GM23338 (cell line): Measurements from ENCODE around the gene HEATR9. TPM values are rescaled to one million over a fixed set of nuclear protein-coding genes. Genes with fewer than 3 reads are reported as not detected.

Experiments used
- ATAC-seq: fragments of 200-7000 bp; cut with Tn5 transposase; 3 replicates; pipeline ENCODE4 v1.9.1; 2020
- DNase-seq: peaks from one replicate; pipeline ENCODE4 v3.0.0-alpha.2; 2015; ENCODE audit warnings: low spot score
- H2AFZ ChIP-seq: fragments of 200-600 bp; sonication (generic); 2 replicates; pipeline ENCODE4 v1.8.0; 2016; ENCODE audit warnings: antibody characterized with exemption, mild to moderate bottlenecking, moderate library complexity
- H3F3A ChIP-seq: fragments of 200-600 bp; sonication (generic); replicated peaks from 2 replicates; pipeline ENCODE4 v1.8.0; 2017; ENCODE audit warnings: antibody characterized with exemption, mixed run types, low read depth
- H3K27ac ChIP-seq: fragments of 200-600 bp; sonication (generic); 2 replicates; pipeline ENCODE4 v1.6.1; 2016; ENCODE audit warnings: low read depth
- H3K27me3 ChIP-seq: fragments of 200-600 bp; sonication (generic); 2 replicates; pipeline ENCODE4 v1.8.0; 2016; ENCODE audit warnings: mild to moderate bottlenecking, mixed run types, moderate library complexity; ENCODE audit not compliant: insufficient read depth
- H3K36me3 ChIP-seq: fragments of 200-600 bp; sonication (generic); 2 replicates; pipeline ENCODE4 v1.8.0; 2016; ENCODE audit warnings: mild to moderate bottlenecking; ENCODE audit not compliant: insufficient read depth
- H3K4me1 ChIP-seq: fragments of 200-600 bp; sonication (generic); 2 replicates; pipeline ENCODE4 v1.8.0; 2016; ENCODE audit warnings: mild to moderate bottlenecking, moderate library complexity; ENCODE audit not compliant: insufficient read depth
- H3K4me2 ChIP-seq: fragments of 200-600 bp; sonication (generic); 2 replicates; pipeline ENCODE4 v1.7.1; 2017; ENCODE audit warnings: mixed run types
- H3K4me3 ChIP-seq: fragments of 200-600 bp; sonication (generic); 2 replicates; pipeline ENCODE4 v1.6.1; 2016; ENCODE audit warnings: mixed run types
- H3K79me2 ChIP-seq: fragments of 200-600 bp; sonication (generic); replicated peaks from 2 replicates; pipeline ENCODE4 v1.8.0; 2017; ENCODE audit warnings: mild to moderate bottlenecking; ENCODE audit not compliant: insufficient read depth
- H3K9me2 ChIP-seq: fragments of 200-600 bp; sonication (generic); 2 replicates; pipeline ENCODE4 v1.8.0; 2017; ENCODE audit not compliant: insufficient read depth
- H4K20me1 ChIP-seq: fragments of 200-600 bp; sonication (generic); replicated peaks from 2 replicates; pipeline ENCODE4 v1.8.0; 2017; ENCODE audit warnings: mild to moderate bottlenecking; ENCODE audit not compliant: insufficient read depth
- H3K27ac Mint-ChIP-seq: 2 replicates; pipeline ENCODE4 v1.8.0; 2020; ENCODE audit warnings: inconsistent platforms, mild to moderate bottlenecking, moderate library complexity, mixed read lengths
- H3K27me3 Mint-ChIP-seq: 3 replicates; pipeline ENCODE4 v1.8.0; 2022; ENCODE audit warnings: low read depth, mild to moderate bottlenecking, moderate library complexity, mixed read lengths, inconsistent platforms; ENCODE audit not compliant: insufficient read depth, poor library complexity
- H3K36me3 Mint-ChIP-seq: 3 replicates; pipeline ENCODE4 v1.8.0; 2021; ENCODE audit warnings: low read depth, mild to moderate bottlenecking, inconsistent platforms, moderate library complexity, mixed read lengths
- H3K4me1 Mint-ChIP-seq: 3 replicates; pipeline ENCODE4 v1.8.0; 2020; ENCODE audit warnings: mild to moderate bottlenecking, inconsistent platforms, mixed read lengths
- H3K4me3 Mint-ChIP-seq: 3 replicates; pipeline ENCODE4 v1.8.0; 2021; ENCODE audit warnings: moderate library complexity, mild to moderate bottlenecking, inconsistent platforms, mixed read lengths
- H3K9me3 Mint-ChIP-seq: 3 replicates; pipeline ENCODE4 v1.8.0; 2020; ENCODE audit warnings: moderate library complexity, mild to moderate bottlenecking, inconsistent platforms, mixed read lengths
- ETS1 ChIP-seq: IDR thresholded peaks from 2 replicates; pipeline ENCODE4 v1.6.1; 2016; ENCODE audit warnings: antibody characterized with exemption
- EZH2 ChIP-seq: fragments of 200-600 bp; sonication (generic); IDR thresholded peaks from one replicate; pipeline ENCODE4 v1.8.0; 2017; ENCODE audit warnings: antibody characterized with exemption, mild to moderate bottlenecking, low read depth; ENCODE audit not compliant: unreplicated experiment
- EZH2phosphoT487 ChIP-seq: fragments of 200-600 bp; sonication (generic); IDR thresholded peaks from one replicate; pipeline ENCODE4 v1.8.1; 2018; ENCODE audit warnings: antibody characterized with exemption; ENCODE audit not compliant: unreplicated experiment
- JUNB ChIP-seq: IDR thresholded peaks from one replicate; pipeline ENCODE4 v1.6.1; 2016; ENCODE audit warnings: antibody characterized with exemption; ENCODE audit not compliant: unreplicated experiment
- POLR2AphosphoS5 ChIP-seq: IDR thresholded peaks from 2 replicates; pipeline ENCODE4 v1.6.1; 2016; ENCODE audit warnings: antibody characterized with exemption, low read depth
- REST ChIP-seq: IDR thresholded peaks from one replicate; pipeline ENCODE4 v1.6.1; 2018; ENCODE audit warnings: antibody characterized with exemption; ENCODE audit not compliant: unreplicated experiment
- ZNF462 ChIP-seq: fragments of 250-450 bp; sonication (Bioruptor Pico); IDR thresholded peaks from 2 replicates; pipeline ENCODE4 v1.5.0; 2020; ENCODE audit warnings: mild to moderate bottlenecking, moderate library complexity
- polyA plus RNA-seq: library from polyadenylated mRNA; unstranded; fragments of >200 nt; fragmentation: Nextera tagmentation; extraction: Ambion mirVana; gene quantifications from 2 replicates; pipeline ENCODE4 v1.2.1, GENCODE V29; 2016
- total RNA-seq: library from RNA; depleted of rRNA; stranded (reverse); fragments of >200 nt; shearing (Covaris generic); gene quantifications from 2 replicates; pipeline ENCODE4 v1.2.3, GENCODE V29; 2014

Gene HEATR9
- total and polyA plus RNA-seq, 2 experiments from 2014 or later: not detected

GRCh38 chr17:35816723-35817122 lies 52.0 kb downstream of the HEATR9 start (continued):
- TF ChIP-seq REST: no peak

- Histone ChIP-seq H3K4me3 (no peak overlapping the region), H2AFZ (no peak overlapping the region), H3K9me2 (no peaks in the 10 kb centered on the region), H3K4me2 (no peak overlapping the region), H3K36me3 (peaks cover 8% of the 10 kb centered on the region; the same call in 1 of the 2 replicates), H3K79me2 (peaks cover 81% of the 10 kb centered on the region), H3F3A (no peaks in the 10 kb centered on the region), H3K27me3 (no peaks in the 10 kb centered on the region), H3K27ac (no peak overlapping the region), H3K4me1 (peaks cover 18% of the 10 kb centered on the region), H4K20me1 (peaks cover 52% of the 10 kb centered on the region)
- H3K36me3 Mint-ChIP-seq: peaks cover 53% of the 10 kb centered on the region
- TF ChIP-seq POLR2AphosphoS5: no peak
- no peak for TF ChIP-seq EZH2
- TF ChIP-seq JUNB: no peak
- TF ChIP-seq EZH2phosphoT487: no peak
- TF ChIP-seq ZNF462 (CRISPR knock-in tag): no peak
- no peak for TF ChIP-seq ETS1
- peaks cover 9% of the 10 kb centered on the region for H3K27me3 Mint-ChIP-seq
- DNase-seq (no peak), ATAC-seq (no peak)
- no peaks in the 10 kb centered on the region; the same call in 2 of the 3 replicates for H3K9me3 Mint-ChIP-seq
- H3K4me3 Mint-ChIP-seq: 0 out of 3 replicates have a peak overlapping the region, but pooled peaks have one; percentile 95
- H3K4me1 Mint-ChIP-seq: peaks cover 23% of the 10 kb centered on the region
- no peak overlapping the region for H3K27ac Mint-ChIP-seq
These were observed 56.2 kb downstream of the HEATR9 start for GRCh38 chr17:35812456-35812855.
